ENCODE results near the gene SLC28A1.
A peak's percentile ranks its signal among the peaks of the same experiment; 100 is the strongest.
"Not testable (repeated sequence)": the region's sequence is repeated elsewhere in the genome, so short reads cannot be mapped to it uniquely, and the experiment has no call there.

SLC28A1 gene

DNA sequence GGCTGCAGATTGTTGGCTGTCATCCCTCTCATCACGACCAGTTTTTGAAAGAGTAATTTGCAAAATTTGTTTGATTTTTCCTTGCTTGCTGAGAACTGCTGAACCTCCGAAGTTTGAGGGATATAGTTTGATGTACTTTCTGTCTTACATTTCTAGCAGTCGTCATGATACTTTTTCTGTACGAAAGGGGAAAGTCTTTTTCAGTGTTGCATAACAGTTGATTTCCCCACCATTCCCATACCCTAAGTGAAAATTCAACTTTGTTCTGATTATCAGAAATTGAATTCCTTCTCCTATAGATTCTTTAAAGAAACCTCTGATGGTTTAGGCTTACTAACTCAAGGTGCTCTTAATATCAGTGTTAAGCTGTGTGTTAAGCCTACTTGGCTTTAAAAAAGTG is 98.8 kb downstream of the SLC28A1 start:
- DNase-seq (ENCODE audit: low read depth): no peak
- peak overlapping the region; percentile 73 for H3K4me3 ChIP-seq (ENCODE audit: low read depth, low read length)
- in situ Hi-C loops (cut with HindIII; ENCODE audit: low sequenced_read_pairs): no loop called here
- TF ChIP-seq, protein P1, sequence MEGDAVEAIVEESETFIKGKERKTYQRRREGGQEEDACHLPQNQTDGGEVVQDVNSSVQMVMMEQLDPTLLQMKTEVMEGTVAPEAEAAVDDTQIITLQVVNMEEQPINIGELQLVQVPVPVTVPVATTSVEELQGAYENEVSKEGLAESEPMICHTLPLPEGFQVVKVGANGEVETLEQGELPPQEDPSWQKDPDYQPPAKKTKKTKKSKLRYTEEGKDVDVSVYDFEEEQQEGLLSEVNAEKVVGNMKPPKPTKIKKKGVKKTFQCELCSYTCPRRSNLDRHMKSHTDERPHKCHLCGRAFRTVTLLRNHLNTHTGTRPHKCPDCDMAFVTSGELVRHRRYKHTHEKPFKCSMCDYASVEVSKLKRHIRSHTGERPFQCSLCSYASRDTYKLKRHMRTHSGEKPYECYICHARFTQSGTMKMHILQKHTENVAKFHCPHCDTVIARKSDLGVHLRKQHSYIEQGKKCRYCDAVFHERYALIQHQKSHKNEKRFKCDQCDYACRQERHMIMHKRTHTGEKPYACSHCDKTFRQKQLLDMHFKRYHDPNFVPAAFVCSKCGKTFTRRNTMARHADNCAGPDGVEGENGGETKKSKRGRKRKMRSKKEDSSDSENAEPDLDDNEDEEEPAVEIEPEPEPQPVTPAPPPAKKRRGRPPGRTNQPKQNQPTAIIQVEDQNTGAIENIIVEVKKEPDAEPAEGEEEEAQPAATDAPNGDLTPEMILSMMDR (IDR thresholded peaks at IDR 0.05; ENCODE audit: low read depth, low read length, missing control alignments): no peak

DNA sequence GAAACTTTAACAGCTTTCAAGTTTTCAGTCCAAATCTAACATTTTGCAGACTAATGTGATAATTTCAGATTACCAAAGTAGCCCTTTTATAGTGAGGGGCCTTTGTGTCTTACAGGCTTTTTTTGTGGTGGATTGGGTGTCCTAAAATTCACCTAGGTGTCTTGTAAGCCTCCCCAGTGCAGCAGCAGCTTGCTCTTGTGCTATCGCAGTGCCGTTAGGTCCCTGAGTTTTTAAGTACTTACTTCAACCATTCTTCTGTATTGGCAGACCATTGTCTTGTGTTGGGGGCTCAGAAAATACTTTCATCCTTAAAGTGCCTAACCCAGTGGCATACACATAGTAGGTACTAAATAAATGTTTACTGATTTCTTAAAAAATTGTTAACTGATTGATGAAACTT is 99.2 kb downstream of the SLC28A1 start:
- no peak for DNase-seq (ENCODE audit: low read depth)
- in situ Hi-C loops (cut with HindIII; ENCODE audit: low sequenced_read_pairs): no loop called here
- H3K4me3 ChIP-seq (ENCODE audit: low read depth, low read length): no peak overlapping the region
- TF ChIP-seq, protein P1 (IDR thresholded peaks at IDR 0.05; ENCODE audit: low read depth, low read length, missing control alignments): no peak

DNA sequence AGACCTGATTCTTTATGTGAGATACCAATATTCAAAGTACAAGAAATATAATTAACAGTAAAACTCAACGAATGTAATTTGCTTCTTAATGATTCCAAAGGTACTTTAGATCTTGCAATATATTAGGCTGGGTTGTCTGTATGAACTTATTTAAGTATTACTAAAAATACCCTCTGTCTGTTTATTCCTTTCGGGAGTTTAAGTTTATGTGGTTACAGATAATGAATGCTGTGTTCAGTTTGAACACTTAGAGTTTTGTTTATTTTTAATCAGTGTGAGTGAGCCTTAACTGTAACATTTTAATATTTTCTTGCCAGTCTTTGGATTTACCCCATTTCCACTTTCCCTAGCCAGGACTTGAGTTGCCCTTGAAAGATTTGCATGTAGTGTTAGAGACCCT is 100.7 kb downstream of the SLC28A1 start:
- TF ChIP-seq, protein P1 (IDR thresholded peaks at IDR 0.05; ENCODE audit: low read depth, low read length, missing control alignments): no peak
- in situ Hi-C loops (cut with HindIII; ENCODE audit: low sequenced_read_pairs): no loop called here
- H3K4me3 ChIP-seq (ENCODE audit: low read depth, low read length): no peak overlapping the region

DNA sequence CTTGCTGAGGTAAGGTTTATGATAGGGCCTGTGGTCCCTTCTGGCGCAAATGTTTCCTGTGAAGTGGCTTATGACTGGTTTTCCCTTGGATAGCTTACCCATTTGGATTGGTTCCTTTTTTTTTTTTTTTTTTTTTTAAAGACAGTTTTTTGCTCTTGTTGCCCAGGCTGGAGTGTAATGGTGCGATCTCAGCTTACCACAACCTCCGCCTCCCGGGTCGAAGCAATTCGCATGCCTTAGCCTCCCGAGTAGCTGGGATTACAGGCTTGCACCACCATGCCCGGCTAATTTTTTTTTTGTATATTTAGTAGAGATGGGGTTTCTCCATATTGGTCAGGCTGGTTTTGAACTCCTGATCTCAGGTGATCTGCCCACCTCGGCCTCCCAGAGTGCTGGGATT is 102.9 kb downstream of the SLC28A1 start:
- H3K4me3 ChIP-seq (ENCODE audit: low read depth, low read length); in situ Hi-C loops (cut with HindIII; ENCODE audit: low sequenced_read_pairs); DNase-seq (ENCODE audit: low read depth): not testable (repeated sequence)

More for the DNA sequence above, 100.7 kb downstream of the SLC28A1 start:
- no peak for DNase-seq (ENCODE audit: low read depth)

DNA sequence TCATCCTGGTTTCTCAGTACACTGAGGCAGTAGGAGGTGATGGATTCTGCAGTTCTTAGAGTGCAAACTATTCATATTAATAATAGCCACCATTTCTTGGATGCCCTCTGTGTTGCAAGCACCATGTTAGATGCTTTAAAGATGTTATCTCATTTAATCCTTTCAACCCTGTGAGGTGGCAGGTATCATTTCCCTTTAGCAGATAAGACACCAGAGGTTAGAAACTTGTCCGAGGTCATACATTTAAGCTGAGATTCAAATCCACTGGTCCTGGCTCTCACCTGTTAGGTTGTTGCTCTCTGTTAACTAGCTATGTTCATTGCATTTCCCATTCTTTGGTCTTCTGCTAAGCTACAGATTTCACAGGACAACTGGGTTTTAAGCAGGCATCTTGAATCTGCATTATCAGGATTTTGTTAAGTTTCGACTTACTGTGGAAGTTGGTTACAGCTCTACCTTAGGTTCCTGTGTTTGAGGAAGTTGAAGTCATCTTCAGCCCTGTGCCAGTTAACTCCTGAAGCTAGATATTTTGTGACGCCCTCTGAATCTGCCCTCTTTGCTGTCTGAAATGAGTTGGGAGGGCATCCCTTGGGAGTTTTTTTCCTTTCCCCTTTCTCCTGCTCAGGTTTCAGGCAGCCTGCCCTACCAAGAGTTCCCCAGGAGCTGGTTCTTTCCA is 103.6 kb downstream of the SLC28A1 start:
- H3K4me3 ChIP-seq (ENCODE audit: low read depth, low read length): no peak overlapping the region
- TF ChIP-seq, protein P1 (IDR thresholded peaks at IDR 0.05; ENCODE audit: low read depth, low read length, missing control alignments): no peak
- DNase-seq (ENCODE audit: low read depth): no peak
- in situ Hi-C loops (cut with HindIII; ENCODE audit: low sequenced_read_pairs): no loop called here

DNA sequence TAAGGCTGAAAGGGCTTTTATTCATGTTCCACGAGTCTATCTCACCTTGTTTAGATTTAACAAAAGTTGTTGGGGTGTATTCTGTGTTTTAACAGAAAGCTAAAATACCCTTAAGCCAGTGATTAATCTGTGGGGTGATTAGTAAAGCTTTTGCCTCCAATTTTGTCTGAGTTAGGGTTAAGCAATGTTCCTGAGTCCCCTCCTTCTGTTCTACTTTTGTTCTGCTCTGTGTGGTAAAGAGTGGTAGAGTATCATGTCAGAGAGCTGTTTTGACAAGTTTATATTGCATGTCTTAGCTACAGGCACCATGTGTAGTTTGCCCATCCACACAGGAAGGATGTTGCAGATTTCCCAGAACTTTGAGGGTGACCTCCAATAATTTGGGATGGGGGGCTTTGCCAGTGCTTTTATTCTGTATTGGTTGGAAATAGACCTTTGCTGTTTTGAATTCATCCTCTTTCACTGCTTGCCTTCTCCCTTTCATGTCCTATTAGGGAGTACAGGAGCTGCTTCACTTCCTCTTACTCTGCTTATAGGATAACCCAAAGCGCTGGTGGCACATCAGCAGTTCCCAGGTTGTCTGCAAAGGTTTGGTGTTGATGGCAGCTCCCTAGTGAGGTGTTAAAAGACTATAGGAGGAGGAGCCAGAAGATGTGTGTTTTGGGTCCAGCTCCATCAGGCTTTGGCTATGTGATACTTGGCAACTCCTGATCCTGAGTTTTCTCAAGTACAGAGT is 104.6 kb downstream of the SLC28A1 start:
- no peak for DNase-seq (ENCODE audit: low read depth)

More for the DNA sequence above, 104.6 kb downstream of the SLC28A1 start:
- TF ChIP-seq, protein P1 (IDR thresholded peaks at IDR 0.05; ENCODE audit: low read depth, low read length, missing control alignments): no peak
- H3K4me3 ChIP-seq (ENCODE audit: low read depth, low read length): no peak overlapping the region
- in situ Hi-C loops (cut with HindIII; ENCODE audit: low sequenced_read_pairs): no loop called here
